ENCODE results near the gene CLDN20.

The CLDN20 gene

DNA sequence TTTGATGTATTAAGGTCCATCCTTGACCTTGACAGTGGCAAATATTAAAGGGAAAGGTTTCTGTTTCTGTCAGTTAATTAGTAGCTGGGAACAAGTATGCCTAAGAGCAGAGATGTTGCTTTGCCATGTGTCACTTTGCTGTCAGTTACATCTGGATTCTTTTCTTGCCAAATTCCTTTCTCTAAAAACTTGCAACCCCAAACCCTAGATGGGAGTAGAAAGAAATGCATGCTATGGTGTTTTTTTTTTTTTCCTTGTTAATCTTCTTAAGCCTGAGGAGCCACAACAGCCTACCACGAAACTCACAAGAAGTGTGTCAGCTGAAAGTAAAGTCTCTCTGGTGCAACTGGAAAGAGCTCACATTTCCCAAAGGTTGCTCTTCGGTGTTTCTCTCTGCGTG is 18.0 kb upstream of the CLDN20 start:
- no peak for DNase-seq

DNA sequence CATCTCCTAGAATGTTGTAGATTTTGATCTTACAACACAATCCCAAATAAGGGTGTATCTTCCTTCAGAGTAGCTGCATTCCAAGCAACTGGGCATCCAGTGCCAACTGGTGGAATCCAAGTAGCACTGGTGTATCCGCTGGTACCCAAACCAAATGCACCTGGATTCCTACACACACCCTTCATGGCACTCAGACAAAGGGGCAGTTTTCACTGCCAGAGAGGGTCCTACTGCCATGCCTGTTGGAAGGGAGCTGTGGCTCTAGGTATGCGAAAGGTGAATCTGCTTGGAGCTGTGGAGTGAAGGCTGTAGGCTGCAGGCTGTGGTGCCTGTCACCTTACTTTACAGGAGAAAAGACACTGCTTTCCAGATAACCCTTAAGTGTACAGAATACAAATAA is 17.0 kb upstream of the CLDN20 start:
- DNase-seq, result no peak

DNA sequence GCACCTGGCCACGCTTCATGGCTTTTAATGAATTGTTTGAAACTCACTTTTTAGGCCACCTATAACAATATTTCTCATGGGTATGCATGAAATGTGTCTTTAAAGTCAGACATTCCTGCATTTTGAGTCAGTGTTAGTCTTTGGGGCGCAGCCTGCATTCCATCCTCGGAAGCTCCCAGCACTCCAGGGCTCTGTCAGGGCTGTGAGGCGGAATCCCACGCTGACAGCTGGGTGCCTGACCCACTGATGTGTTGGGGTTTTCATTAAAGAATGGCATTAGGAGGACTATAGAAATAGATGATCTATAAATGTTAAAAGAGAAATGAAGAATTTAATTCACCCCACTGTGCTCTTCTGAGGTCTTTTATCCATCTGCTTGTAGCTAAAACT is 16.2 kb upstream of the CLDN20 start:
- DNase-seq, result no peak

DNA sequence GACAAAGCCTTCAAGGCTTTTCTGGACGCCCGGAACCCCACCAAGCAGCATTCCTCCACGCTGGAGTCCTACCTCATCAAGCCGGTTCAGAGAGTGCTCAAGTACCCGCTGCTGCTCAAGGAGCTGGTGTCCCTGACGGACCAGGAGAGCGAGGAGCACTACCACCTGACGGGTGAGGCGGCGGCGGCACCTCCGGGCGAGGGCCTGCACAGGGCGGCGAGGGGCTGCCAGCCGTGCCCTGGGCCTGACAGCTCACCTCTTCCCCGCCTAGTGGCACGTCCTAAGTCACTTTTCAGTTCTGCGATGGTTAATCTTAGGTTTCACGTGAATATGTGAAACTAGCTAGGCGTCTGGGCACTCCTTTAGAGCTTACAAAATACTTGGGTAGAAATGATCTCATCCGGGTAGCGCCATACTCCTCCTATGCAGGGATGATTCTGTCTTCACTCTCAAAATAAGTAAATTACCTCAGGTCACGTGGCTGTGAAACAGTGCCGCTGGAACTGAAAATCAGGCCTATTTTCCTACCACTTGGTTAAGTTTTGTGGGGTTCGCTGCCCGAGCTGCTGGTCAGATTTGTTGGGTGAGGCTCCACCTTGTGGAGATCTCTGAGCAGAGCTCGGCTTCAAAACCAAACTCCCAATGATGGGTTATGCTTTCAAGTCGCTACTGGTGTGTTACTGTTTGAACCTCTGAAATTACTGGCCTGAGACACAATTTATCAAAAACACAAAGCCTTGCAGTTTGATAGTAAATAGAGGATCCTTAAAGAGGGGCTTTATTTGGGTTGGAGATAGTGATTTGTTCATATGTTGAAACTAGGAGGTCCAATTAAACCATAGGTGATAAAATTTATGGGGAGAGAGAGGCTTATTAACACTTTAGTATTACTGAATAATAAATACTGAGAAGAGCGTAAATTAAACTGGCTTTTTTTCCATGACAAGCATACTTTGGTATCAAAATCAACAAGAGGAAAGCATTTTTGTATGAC is 15.5 kb upstream of the CLDN20 start:
- peak; percentile 61 for DNase-seq

DNA sequence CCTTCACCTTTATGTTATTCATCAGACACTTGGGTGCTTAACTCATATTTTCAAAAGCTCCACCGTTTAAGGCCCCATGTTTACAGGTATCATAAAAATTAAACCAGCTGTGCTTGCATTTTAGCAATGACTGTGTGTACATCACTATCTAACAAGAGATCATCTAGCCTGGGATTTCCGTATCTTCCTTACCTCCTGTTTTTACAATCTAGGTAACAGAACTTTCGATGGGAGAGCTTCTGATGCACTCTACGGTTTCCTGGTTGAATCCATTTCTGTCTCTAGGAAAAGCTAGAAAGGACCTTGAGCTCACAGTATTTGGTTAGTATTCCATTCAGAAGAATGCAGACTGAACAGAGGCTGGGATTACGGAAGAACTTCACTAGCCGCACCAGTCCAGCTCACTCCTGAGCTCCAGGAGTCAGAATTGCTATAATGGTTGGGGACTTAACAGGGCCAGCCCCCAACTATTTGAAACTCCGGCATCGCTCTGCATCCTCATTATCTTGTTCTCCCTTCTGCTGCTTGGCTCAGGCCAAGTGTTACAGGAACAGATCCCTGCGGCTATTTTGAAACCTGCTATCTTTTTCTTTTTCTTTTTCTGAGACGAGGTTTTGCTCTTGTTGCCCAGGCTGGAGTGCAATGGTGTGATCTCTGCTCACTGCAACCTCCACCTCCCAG is 13.0 kb upstream of the CLDN20 start:
- DNase-seq, result no peak

DNA sequence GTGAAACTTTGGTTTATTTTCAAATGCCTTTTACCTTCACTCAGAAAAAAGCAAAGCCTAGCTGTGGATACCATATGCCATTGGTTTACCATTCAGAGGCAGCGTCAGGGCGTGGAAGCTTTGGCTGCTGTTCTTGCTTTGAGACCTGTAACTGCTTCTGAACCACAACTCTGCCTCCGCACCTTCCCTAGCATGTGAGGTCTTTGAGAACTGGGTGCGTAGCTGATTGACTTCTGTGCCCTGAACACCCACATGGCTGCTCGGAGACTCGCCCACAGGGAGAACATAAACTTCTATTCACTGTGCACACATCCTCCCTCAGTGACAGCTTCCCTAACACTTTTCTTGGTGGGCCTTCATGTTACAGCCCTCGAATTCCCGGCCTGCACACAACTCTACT is 11.2 kb upstream of the CLDN20 start:
- no peak for DNase-seq

DNA sequence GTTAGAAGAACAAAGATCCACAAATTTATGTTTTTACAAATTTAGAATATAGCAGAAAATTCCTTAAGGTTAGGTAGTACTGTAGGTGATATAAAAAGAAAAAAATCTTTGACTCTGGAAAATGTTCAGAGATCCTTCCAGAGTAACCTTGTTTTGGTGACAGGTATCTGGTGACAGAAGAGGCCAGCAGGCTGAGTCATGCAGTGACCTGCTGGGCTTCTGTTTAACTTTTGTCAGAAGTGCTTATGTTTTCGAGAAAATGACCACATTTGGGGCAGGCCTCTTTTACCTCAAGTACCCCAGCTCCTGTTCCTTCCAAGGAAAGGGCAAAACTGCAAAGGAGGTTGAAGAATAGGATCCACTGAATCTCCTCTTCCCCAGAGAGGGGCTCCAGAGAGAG is 10.5 kb upstream of the CLDN20 start:
- no peak for DNase-seq

DNA sequence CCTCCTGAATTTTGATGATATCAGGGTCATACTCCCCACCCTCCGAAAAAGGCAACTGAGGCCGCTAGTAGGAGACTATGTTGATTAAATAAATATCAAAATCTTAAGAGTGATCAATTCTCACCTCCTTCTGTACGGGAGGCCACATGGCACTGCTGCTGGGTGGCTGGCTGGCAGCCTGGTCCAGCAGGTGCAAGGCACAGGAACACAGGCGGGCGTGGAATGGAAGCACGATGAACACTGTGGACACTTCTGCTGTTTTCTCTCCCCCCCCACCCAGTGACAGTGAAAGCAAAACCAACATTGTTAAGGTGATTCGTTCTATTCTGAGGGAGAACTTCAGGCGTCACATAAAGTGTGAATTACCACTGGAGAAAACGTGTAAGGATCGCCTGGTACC is 9.7 kb upstream of the CLDN20 start:
- DNase-seq, result no peak

DNA sequence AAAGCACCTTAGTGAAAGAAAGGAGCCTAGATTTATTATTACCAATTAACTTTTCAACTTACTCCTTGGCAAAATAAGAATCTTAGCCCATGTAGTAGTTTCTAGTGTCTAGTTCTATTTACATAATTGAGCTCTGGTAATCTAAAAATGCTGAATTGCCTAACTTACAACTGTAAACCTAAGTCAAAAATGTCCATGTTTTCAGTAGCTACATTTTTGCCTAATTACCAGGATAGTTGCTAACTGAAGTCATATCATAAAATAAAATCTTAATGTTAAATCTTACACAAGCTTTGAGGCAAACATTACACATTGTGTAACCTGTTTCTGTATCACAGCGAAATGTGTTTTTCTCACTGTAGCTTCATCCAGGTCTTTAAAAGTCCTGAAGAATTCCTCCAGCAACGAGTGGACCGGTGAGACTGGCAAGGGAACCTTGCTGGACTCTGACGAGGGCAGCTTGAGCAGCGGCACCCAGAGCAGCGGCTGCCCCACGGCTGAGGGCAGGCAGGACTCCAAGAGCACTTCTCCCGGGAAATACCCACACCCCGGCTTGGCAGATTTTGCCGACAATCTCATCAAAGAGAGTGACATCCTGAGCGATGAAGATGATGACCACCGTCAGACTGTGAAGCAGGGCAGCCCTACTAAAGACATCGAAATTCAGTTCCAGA is 7.6 kb upstream of the CLDN20 start:
- DNase-seq, result no peak

DNA sequence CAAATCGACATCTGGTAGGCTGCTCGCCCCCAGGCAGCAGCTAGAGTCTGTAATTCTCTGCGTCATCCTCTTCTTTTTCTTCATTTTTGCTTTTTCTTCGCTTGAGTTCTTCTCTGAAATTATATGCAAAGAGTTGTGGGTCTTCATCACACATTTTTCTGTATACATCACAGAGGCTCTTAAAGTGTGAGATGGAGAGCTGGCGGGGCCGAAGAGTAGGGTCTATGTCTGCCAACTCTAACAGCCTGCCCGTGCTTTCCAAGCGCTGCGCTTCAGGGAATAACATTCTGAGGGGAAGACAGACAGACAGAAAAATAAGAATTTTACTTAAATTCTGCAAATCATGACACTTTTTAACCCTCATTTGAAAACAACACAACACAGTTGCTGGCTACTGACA is 6.0 kb upstream of the CLDN20 start:
- no peak for DNase-seq

DNA sequence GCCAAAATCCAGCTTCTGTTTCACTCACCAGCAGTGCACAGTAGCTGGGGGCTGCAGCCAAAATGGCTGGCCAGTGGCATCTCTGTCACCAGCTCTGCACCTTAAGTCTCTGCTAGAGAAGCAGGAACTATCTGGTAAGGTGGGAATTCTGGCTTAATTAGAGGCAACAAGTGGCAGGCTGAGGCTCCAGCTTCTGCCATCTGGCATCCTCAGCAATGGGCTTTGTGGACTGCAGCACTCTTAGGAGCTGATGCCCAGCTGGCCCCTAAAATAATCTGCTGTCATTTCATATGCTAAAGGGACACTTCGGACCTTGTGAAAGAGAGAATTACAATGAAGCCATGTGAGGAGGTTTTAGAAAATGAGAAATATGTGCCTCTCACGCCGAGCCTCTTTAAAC is 4.6 kb upstream of the CLDN20 start:
- DNase-seq, result no peak

DNA sequence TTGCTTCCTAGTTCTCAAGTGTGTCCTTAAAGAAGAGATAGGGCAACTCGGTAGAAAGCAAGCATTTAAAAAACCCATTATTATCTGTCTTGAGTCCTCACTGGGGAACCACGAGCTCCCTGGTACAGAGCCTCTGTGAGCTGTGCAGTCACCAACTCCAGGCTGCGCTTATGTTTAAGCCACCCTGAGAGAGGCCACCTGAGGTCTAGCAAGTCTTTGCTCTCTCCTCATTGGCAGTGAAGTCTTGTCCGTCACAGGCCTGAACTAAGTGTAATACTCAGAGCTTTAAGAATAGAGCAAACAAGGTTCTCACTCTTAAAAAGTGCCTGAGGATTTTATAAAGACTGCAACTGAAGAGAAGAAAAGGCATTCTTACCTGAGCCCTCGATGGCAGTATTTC is 3.9 kb upstream of the CLDN20 start:
- DNase-seq, result no peak

DNA sequence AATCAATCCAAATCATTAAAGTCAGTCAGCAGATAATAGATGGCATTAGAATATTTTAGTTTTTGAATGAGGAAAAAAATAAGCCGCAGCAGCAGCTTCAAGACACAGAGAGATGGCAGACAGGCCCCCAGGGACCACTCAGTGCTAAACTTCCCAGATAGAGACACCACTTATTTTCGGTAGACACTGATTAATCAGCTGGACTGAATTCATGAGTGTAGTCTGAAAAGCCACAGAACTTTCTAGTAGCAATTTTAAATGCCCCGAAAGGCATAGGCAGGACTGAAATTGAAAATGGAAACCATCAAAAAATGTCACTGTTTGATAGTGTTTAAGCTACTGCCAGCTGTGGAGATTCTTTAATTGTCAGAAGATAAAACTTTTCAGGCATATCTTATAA is 3.1 kb upstream of the CLDN20 start:
- DNase-seq, result no peak

DNA sequence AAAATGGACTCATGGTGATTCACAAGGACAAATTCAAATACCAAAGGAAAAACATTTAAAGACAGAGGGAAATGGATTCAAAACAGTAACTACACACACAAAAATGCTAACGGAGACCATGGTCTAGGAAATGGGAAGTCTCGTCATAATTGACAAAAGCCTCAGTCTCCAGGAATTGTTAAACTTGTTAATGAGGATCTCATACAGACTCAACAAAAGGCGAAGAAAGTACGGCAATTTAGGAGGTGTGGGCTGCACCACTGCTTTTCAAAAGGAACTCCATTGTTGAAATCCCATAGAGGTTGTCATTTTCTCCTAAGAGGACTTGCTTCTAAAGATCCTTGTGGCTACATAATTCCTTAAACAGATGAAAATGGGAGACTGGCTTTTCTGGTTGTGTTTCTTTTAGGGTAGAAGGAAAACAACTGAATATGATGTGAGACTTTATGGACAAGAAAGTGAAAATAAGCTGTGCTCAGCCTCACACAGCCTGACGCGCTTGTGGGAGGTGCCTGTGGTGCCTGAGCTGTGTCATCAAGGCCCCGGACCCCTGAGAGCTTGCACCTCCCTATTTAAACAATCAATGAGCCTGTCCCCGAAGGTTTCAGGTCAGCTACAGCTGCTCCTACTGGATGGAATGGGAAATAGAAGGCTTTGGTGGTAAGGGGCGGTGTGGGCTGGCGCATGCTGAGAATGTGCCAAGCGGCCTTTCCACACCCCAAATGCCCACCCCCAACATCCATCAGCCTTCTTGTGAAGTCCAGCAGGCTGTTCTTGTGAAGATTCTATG is 2.5 kb upstream of the CLDN20 start:
- DNase-seq, result no peak

DNA sequence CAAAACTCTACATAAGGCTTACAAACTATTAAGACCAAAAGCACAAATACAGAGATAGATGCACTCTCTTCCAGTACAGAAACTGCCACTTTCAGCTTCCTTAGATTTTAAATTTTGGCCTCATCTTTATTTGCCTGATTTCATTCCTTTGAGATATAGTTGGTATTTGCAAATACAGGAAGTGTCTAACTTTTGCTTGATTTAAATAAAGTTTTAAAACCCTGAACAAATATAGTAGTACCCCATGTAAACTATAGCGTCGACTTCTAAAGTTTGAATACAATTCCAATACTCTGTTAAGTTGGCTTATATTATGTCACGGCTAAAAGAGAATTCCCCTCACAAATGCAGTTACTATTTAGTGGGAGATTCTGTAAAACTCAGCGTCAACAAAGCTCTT is 1.2 kb upstream of the CLDN20 start:
- DNase-seq, result no peak

DNA sequence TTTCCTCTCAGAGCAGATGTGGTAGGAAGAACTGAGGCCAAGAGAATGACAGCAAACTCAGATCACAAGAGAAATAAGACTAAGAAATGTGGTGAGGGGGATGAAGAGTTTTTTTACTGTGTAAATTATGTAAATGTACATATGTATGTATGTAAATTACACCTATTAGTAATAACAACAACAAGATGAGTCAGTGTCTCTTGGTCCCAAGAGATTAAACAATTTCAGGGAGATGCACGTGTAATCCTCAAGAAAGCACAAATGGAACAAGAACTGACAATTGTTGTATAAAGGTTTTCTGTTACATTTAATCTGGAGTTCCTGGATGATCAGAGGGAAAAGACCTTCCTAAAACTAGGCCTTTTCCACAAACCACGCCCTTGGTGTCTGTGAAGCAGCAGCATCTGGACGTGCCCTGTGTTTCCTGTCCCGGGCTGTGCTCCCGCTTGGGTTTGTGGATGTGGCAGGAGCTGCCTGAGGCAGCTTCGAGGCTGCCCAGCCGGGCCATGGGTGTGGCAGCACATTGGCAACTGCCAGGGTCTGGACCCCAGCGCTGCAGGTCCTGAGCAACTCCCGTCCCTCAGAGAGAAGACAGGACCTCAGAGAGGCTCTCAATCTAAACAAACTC is 994 bp downstream of the CLDN20 start:
- no peak for DNase-seq

DNA sequence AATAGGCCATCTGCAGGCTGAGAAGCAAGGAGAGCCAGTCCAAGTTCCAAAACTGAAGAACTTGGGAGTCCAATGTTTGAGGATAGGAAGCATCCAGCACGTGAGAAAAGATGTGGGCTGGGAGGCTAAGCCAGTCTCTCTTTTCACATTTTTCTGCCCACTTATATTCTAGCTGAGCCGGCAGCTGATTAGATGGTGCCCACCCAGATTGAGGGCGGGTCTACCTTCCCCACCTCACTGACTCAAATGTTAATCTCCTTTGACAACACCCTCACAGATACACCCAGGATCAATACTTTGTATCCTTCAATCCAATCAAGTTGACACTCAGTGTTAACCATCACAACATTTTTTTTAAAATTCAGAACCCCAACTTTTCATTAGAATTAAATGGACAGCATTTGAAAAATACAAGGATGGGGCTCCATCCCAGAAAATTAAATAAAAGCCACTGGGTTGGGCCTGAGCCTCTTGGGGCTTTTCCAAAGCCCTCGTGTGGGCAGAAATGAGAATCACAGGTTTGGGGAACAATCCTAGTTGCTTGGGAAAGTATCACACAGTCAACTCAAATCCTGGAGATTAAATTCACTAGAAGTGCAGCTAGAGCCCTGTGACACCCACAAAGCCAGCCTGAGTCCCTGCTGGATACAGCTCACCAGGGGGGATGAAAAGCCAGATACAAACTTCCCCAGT is 2.2 kb downstream of the CLDN20 start:
- no peak for DNase-seq

DNA sequence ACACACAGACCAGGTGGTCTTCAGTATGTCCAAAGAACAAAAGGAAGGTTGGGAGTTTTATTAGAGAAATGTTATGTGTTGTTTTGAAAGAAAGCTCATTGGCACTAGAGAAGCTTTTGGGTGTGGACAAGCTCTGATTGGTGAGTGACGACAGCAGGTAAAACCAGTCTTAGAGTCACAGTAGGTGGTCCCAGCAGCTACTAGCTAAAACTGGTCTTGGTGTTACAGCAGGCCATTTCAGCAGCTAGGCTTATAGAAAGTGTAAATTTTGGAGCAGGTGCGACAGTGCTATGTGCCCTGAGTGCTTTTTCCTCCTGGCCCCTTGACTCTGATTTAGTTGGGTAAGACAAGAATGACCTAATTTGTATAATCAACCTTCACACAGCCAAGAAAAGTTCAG is 3.6 kb downstream of the CLDN20 start:
- DNase-seq, result no peak

DNA sequence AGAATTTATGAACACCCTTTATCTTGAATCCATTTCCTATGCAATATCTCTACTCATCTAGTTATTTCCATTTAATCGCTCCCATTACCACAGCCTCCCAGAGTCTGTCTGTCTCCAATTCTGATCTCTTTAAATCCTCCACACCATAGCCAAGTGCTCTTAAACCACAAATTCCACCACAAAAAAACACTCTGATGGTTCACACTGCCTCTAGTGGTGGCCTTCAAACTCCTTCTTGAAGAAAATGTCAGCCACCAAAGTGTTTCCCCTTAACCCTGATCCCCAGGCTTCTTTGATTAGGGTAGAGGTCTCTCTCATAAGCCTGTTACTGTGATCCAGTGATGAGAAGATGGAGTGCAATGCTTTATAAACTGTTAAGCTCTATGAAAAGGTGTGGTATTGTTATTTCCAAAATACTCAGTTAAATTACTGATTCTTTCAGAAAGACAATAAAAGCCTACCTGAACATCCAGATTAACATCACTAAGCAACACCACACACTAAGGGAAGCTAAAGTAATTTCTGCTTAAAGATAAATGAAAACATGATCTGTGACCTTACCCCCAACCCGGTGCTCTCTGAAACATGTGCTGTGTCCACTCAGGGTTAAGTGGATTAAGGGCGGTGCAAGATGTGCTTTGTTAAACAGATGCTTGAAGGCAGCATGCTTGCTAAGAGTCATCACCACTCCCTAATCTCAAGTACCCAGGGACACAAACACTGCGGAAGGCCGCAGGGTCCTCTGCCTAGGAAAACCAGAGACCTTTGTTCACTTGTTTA is 4.5 kb downstream of the CLDN20 start:
- DNase-seq, result peak; percentile 43

DNA sequence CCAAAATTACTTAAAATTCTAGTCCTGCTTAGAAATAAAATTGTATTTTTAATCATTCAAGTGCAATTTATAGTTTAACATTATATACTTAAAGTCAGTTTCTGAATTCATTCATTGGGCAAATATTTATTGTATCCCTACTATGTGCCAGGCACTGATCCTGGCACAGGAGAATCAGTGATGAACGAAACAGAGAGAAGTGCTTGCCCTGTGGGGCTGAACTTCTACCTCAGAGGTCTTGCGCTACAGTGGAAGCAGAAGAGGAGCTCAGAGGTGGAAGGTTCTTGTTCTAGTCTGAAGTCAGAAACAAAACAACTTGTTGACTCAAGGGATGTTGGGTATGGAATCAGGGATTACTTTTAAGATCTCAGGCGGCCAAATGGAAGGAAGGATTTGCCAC is 6.0 kb downstream of the CLDN20 start:
- no peak for DNase-seq

DNA sequence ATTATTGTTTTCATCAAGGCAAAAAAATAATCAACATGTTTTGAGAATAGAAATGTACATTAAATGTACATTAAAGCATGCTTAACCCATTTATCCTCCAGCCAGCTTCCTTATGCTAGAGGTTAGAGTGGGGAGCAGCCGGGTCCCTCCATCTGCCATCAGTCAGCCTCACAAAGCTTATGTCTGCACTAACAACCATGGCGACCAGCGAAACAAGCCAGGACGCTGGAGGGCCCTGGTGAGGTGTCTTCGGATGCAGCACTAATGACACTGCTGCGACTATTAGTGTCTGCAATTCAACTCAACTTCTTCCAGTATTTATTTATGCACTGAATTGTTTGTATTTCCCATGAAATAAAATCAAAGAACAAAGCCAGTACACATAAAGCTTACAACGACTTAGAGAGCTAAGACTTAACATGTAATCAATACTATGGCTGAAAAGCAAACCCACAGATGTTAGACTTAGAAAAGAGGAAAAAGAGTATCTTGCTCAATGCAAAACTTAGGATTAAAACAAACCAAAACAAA is 6.8 kb downstream of the CLDN20 start:
- no peak for DNase-seq
